ENCODE data around the gene TCF12.
"Not testable (repeated sequence)": the region's sequence is repeated elsewhere in the genome, so short reads cannot be mapped to it uniquely, and the experiment has no call there.

TCF12 gene

GRCh38 chr15:56980473-56980872 lies 62.0 kb downstream of the TCF12 start:
- DNase-seq = no peak

GRCh38 chr15:56981160-56981559 lies 62.7 kb downstream of the TCF12 start:
- no peak for DNase-seq

- no peak for DNase-seq
Measured at GRCh38 chr15:56982987-56983386, 64.5 kb downstream of the TCF12 start.

- DNase-seq = no peak
Measured at GRCh38 chr15:56984681-56985481, 66.4 kb downstream of the TCF12 start.

GRCh38 chr15:56985856-56986255 lies 67.4 kb downstream of the TCF12 start:
- DNase-seq = no peak

GRCh38 chr15:56987286-56987685 lies 68.8 kb downstream of the TCF12 start:
- DNase-seq = no peak

- DNase-seq = no peak
Measured at GRCh38 chr15:56988219-56988618, 69.8 kb downstream of the TCF12 start.

GRCh38 chr15:56989411-56989924 lies 71.0 kb downstream of the TCF12 start:
- no peak for DNase-seq

- no peak for DNase-seq
Measured at GRCh38 chr15:56991017-56991416, 72.6 kb downstream of the TCF12 start.

- no peak for DNase-seq
Measured at GRCh38 chr15:56992725-56993124, 74.3 kb downstream of the TCF12 start.

- DNase-seq = no peak
Measured at GRCh38 chr15:56994280-56994679, 75.8 kb downstream of the TCF12 start.

- no peak for DNase-seq
Measured at GRCh38 chr15:56996093-56996492, 77.6 kb downstream of the TCF12 start.

- DNase-seq = no peak
Measured at GRCh38 chr15:56996746-56997470, 78.5 kb downstream of the TCF12 start.

- no peak for DNase-seq
Measured at GRCh38 chr15:57003418-57003817, 85.0 kb downstream of the TCF12 start.

GRCh38 chr15:57005244-57005643 lies 86.8 kb downstream of the TCF12 start:
- no peak for DNase-seq

GRCh38 chr15:57007797-57008196 lies 89.4 kb downstream of the TCF12 start:
- DNase-seq = not testable (repeated sequence)

GRCh38 chr15:57010724-57011123 lies 92.3 kb downstream of the TCF12 start:
- DNase-seq = no peak

GRCh38 chr15:57012556-57012955 lies 94.1 kb downstream of the TCF12 start:
- DNase-seq = no peak

GRCh38 chr15:57014896-57015295 lies 96.5 kb downstream of the TCF12 start:
- DNase-seq = not testable (repeated sequence)

- DNase-seq = no peak
Measured at GRCh38 chr15:57015360-57015759, 96.9 kb downstream of the TCF12 start.

GRCh38 chr15:57015897-57016296 lies 97.5 kb downstream of the TCF12 start:
- DNase-seq = no peak

GRCh38 chr15:57017024-57017423 lies 98.6 kb downstream of the TCF12 start:
- DNase-seq = no peak

- no peak for DNase-seq
Measured at GRCh38 chr15:57018151-57018550, 99.7 kb downstream of the TCF12 start.

- no peak for DNase-seq
Measured at GRCh38 chr15:57019496-57020160, 101.2 kb downstream of the TCF12 start.
